Panc1 (cell line): ENCODE data around the gene SLCO3A1. TPM values are rescaled to one million over a fixed set of nuclear protein-coding genes. Genes with fewer than 3 reads are reported as not detected.

ENCODE experiments used
- ATAC-seq: fragments of 200-7000 bp; cut with Tn5 transposase; 2 replicates; pipeline ENCODE4 v1.9.1; 2020; ENCODE audit warnings: mild to moderate bottlenecking, moderate library complexity
- BruUV-seq: library from RNA; stranded (reverse); fragments of 400-500 nt; replicated peaks from 2 replicates; lab custom pipeline; 2021; lab: Mats Ljungman, UMichigan
- CTCF ChIA-PET: fragments of 300-600 bp; sonication (Branson Sonifier 250); formaldehyde crosslinking; loops from one replicate; lab custom pipeline; 2022; ENCODE audit warnings: antibody characterized with exemption; lab: Charles Lee
- POLR2A ChIA-PET: fragments of 300-600 bp; sonication (Branson Sonifier 250); formaldehyde crosslinking; loops from one replicate; lab custom pipeline; 2022; ENCODE audit warnings: antibody characterized with exemption; lab: Charles Lee
- DNase-seq: peaks from one replicate; pipeline ENCODE4 v3.0.0-alpha.2; 2010; ENCODE audit warnings: low read depth, low spot score
- H3K27ac ChIP-seq: 2 replicates; pipeline ENCODE4 v1.5.1; 2011; ENCODE audit warnings: mild to moderate bottlenecking, low read length, inconsistent platforms
- H3K27me3 ChIP-seq: fragments of 200-500 bp; sonication (Bioruptor generic); 2 replicates; pipeline ENCODE4 v1.6.0; 2014; ENCODE audit warnings: low read length, inconsistent platforms; ENCODE audit not compliant: control insufficient read depth, insufficient read depth
- H3K36me3 ChIP-seq: fragments of 200-500 bp; sonication (Bioruptor generic); 2 replicates; pipeline ENCODE4 v1.5.1; 2014; ENCODE audit warnings: inconsistent platforms, mild to moderate bottlenecking, low read length, moderate library complexity; ENCODE audit not compliant: control insufficient read depth, insufficient read depth
- H3K4me1 ChIP-seq: 2 replicates; pipeline ENCODE4 v1.5.1; 2011; ENCODE audit warnings: inconsistent platforms, mild to moderate bottlenecking, low read length, moderate library complexity; ENCODE audit not compliant: control insufficient read depth, insufficient read depth
- H3K4me3 ChIP-seq, 2 experiments: 2 replicates each; pipeline ENCODE4 v1.5.1; 2011 to 2012; ENCODE audit warnings: low read depth in 2 of 2, low read length in 2 of 2, mild to moderate bottlenecking in 2 of 2, inconsistent platforms in 1 of 2, moderate library complexity in 1 of 2
- H3K9me3 ChIP-seq: fragments of 200-500 bp; sonication (Bioruptor generic); 2 replicates; pipeline ENCODE4 v1.5.1; 2014; ENCODE audit warnings: low read depth, mild to moderate bottlenecking, inconsistent platforms, low read length, moderate library complexity; ENCODE audit not compliant: control insufficient read depth, insufficient read depth
- CTCF ChIP-seq: fragments of 450-650 bp; IDR thresholded peaks from 2 replicates; pipeline ENCODE4 v1.5.1; 2017; ENCODE audit warnings: mild to moderate bottlenecking
- POLR2AphosphoS5 ChIP-seq: IDR thresholded peaks from 2 replicates; pipeline ENCODE4 v1.6.1; 2012; ENCODE audit warnings: mild to moderate bottlenecking, low read depth, low read length, moderate library complexity
- REST ChIP-seq, 2 experiments: IDR thresholded peaks; 2 replicates each; pipeline ENCODE4 v1.6.1; 2011 to 2012; ENCODE audit warnings: low read depth in 2 of 2, control low read depth in 1 of 2, low read length in 1 of 2, mild to moderate bottlenecking in 1 of 2, moderate library complexity in 1 of 2; ENCODE audit not compliant: insufficient read depth in 1 of 2
- SIN3A ChIP-seq: IDR thresholded peaks from 2 replicates; pipeline ENCODE4 v1.6.1; 2012; ENCODE audit warnings: low read depth, mild to moderate bottlenecking, low read length, moderate library complexity, borderline replicate concordance; ENCODE audit not compliant: insufficient read depth
- TCF7L2 ChIP-seq: IDR thresholded peaks from 2 replicates; pipeline ENCODE4 v1.6.1; 2011; ENCODE audit warnings: mild to moderate bottlenecking, low read depth, low read length, inconsistent platforms
- in situ Hi-C: cut with HindIII; loops from 2 replicates; pipeline ENCODE4 v1.10.0; 2016; ENCODE audit warnings: low sequenced_read_pairs, low pct_unique_long_range_greater_than_20kb
- intact Hi-C: fragments of 100-400 bp; cut with micrococcal nuclease; formaldehyde crosslinking; loops from one replicate; pipeline ENCODE4 v1.10.0; 2022; ENCODE audit not compliant: unreplicated experiment
- total RNA-seq: library from RNA; stranded (reverse); gene quantifications from one replicate; pipeline ENCODE4 v1.2.1, GENCODE V29; 2021; ENCODE audit not compliant: unreplicated experiment

SLCO3A1 gene
- total RNA-seq, 1 experiment from 2014 or later, result 20.6 TPM

- in situ Hi-C loops, result no loop called here
- intact Hi-C loops, result loop anchor here (10.0 kb wide), 1 partner anchor 132 kb away; no protein-coding TSS in a partner anchor
- H3K9me3 ChIP-seq, result no peaks in the 10 kb centered on the region
- no peaks in the 10 kb centered on the region for H3K27me3 ChIP-seq
- peak overlapping the region; percentile 26; the same call in 1 of the 2 replicates for H3K27ac ChIP-seq
- no TSS peak for BruUV-seq
- ChIA-PET CTCF (no interaction called here), POLR2A (no interaction called here)
- H3K4me3 ChIP-seq, result no peak overlapping the region
- no peak for ATAC-seq
- H3K4me1 ChIP-seq, result peaks cover 34% of the 10 kb centered on the region
- DNase-seq, result no peak
- TF ChIP-seq REST (IDR thresholded peaks at IDR 0.05; ENCODE audit: insufficient read depth in 1 of 2, low read depth in 2 of 2, low read length in 1 of 2), result no peak
- no peak for TF ChIP-seq POLR2AphosphoS5
- no peaks in the 10 kb centered on the region for H3K36me3 ChIP-seq
Observed at GRCh38 chr15:91942720-91943394, 89.3 kb downstream of the SLCO3A1 start.

GRCh38 chr15:91944331-91944730 lies 90.8 kb downstream of the SLCO3A1 start:
- Histone ChIP-seq H3K27ac (no peak overlapping the region), H3K4me3 (no peak overlapping the region), H3K4me1 (peaks cover 40% of the 10 kb centered on the region), H3K36me3 (no peaks in the 10 kb centered on the region), H3K27me3 (no peaks in the 10 kb centered on the region), H3K9me3 (no peaks in the 10 kb centered on the region)
- ChIA-PET POLR2A (no interaction called here), CTCF (no interaction called here)
- in situ Hi-C loops (no loop called here), intact Hi-C loops (loop anchor here (10.0 kb wide), 1 partner anchor 130 kb away; no protein-coding TSS in a partner anchor)
- no peak for DNase-seq
- no TSS peak for BruUV-seq
- ATAC-seq, result no peak
- TF ChIP-seq REST (IDR thresholded peaks at IDR 0.05; ENCODE audit: insufficient read depth in 1 of 2, low read depth in 2 of 2, low read length in 1 of 2), result no peak
- no peak for TF ChIP-seq TCF7L2
- TF ChIP-seq POLR2AphosphoS5, result no peak
- TF ChIP-seq SIN3A, result no peak
- TF ChIP-seq CTCF, result no peak
